IPS DF 4.7 (cell line): ENCODE results near the gene SEMG1.

Experiments
- DNase-seq: peaks from one replicate; pipeline ENCODE4 v3.0.0-alpha.2; 2013; ENCODE audit warnings: low spot score; ENCODE audit errors: extremely low read depth

SEMG1 gene

GRCh38 chr20:45221076-45221475 is 14.2 kb downstream of the SEMG1 start, which contains the start of gene SEMG2:
Gene SEMG2, plus strand, starts transcription at chr20:45221373. Its CDS starts 17 bp downstream, at chr20:45221390.
- no peak for DNase-seq

- no peak for DNase-seq
Observed at GRCh38 chr20:45223136-45223535, 16.3 kb downstream of the SEMG1 start.

GRCh38 chr20:45226287-45226686 is 19.5 kb downstream of the SEMG1 start:
- DNase-seq, result no peak

GRCh38 chr20:45229264-45230056 is 22.6 kb downstream of the SEMG1 start:
- DNase-seq, result no peak

- no peak for DNase-seq
Observed at GRCh38 chr20:45230631-45231030, 23.8 kb downstream of the SEMG1 start.

GRCh38 chr20:45235995-45236394 is 29.2 kb downstream of the SEMG1 start:
- DNase-seq, result peak; percentile 36

- DNase-seq, result no peak
Observed at GRCh38 chr20:45238139-45238538, 31.3 kb downstream of the SEMG1 start.

- no peak for DNase-seq
Observed at GRCh38 chr20:45246109-45246508, 39.3 kb downstream of the SEMG1 start.

- no peak for DNase-seq
Observed at GRCh38 chr20:45247865-45248264, 41.0 kb downstream of the SEMG1 start.

GRCh38 chr20:45248609-45249008 is 41.8 kb downstream of the SEMG1 start:
- DNase-seq, result no peak

- DNase-seq, result no peak
Observed at GRCh38 chr20:45251884-45252560, 45.2 kb downstream of the SEMG1 start.

- DNase-seq, result no peak
Observed at GRCh38 chr20:45253261-45253660, 46.4 kb downstream of the SEMG1 start.

GRCh38 chr20:45254383-45255262 is 47.8 kb downstream of the SEMG1 start, which contains the start of gene SLPI:
Gene SLPI, minus strand, starts transcription at chr20:45254564. Its CDS starts 21 bp downstream, at chr20:45254543.
- DNase-seq, result no peak

GRCh38 chr20:45257161-45257560 is 50.3 kb downstream of the SEMG1 start:
- no peak for DNase-seq

- no peak for DNase-seq
Observed at GRCh38 chr20:45257711-45258110, 50.9 kb downstream of the SEMG1 start.

GRCh38 chr20:45258259-45258658 is 51.4 kb downstream of the SEMG1 start:
- no peak for DNase-seq

GRCh38 chr20:45258664-45259063 is 51.8 kb downstream of the SEMG1 start:
- DNase-seq, result no peak
